Uterus (tissue), 2 donors: ENCODE data around the gene SLC25A21.

Experiments used
- CTCF ChIP-seq, 4 experiments: fragments of 200-600 bp in 2 of 4; fragments of 450-650 bp in 2 of 4; sonication (generic) in 2 of 4; IDR thresholded peaks; one replicate each; pipeline ENCODE4 v1.5.1; 2016 to 2019; ENCODE audit warnings: antibody characterized with exemption in 4 of 4, mild to moderate bottlenecking in 2 of 4, moderate library complexity in 1 of 4
- POLR2A ChIP-seq, 2 donors: fragments of 450-650 bp; IDR thresholded peaks; one replicate each; pipeline ENCODE4 v1.6.1; 2016; ENCODE audit warnings: antibody characterized with exemption in 2 of 2, mild to moderate bottlenecking in 1 of 2, moderate library complexity in 1 of 2

DNA sequence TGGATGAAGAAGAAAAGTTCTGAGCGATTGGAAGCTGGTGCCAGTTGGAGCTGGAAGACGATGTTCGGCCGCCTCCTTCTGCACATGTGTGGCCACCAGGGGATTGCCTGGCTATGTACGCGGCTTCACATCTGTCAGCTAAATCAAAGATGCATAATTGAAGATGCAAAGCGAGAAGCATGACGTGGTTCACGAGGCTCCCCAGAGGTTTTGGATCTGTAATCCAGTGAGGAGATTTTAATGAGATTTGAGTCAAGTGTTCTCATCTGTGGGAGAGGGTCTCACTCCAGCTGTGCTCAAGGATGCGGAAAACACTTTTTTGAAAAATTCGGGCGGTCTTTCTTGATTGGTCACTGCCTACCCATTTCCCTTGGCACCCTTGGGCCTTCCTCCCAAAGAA, 416.2 kb downstream of the SLC25A21 start:
- no peak for TF ChIP-seq CTCF (IDR thresholded peaks at IDR 0.05)
- TF ChIP-seq POLR2A (IDR thresholded peaks at IDR 0.05), result no peak
